Measurements from ENCODE around the gene CD164.

- TF ChIP-seq POLR2A (IDR thresholded peaks at IDR 0.05; ENCODE audit: low read length) (no peak), GATA1 (IDR thresholded peaks at IDR 0.05; ENCODE audit: low read depth, low read length) (no peak)
Observed at GRCh38 chr6:109373331-109373730, 8.9 kb downstream of the CD164 start.

Measured in erythroblast (primary cell).